Tibial nerve (tissue), 4 donors: Measurements from ENCODE around the gene PIEZO2. TPM values are rescaled to one million over a fixed set of nuclear protein-coding genes. Genes with fewer than 3 reads are reported as not detected.

ENCODE experiments used
- DNase-seq, 2 donors: peaks; one replicate each; pipeline ENCODE4 v3.0.0-alpha.2; 2019; ENCODE audit warnings: low spot score in 2 of 2
- H3K27ac ChIP-seq, 4 donors: fragments of 200-600 bp; sonication (generic) in 3 of 4; one replicate each; pipeline ENCODE4 v1.5.1; 2017 to 2019; ENCODE audit warnings: mild to moderate bottlenecking in 1 of 4
- H3K27me3 ChIP-seq, 2 donors: fragments of 200-600 bp; sonication (generic) in 1 of 2; one replicate each; pipeline versions ENCODE4 v1.5.1 to v1.6.0; 2017 to 2019
- H3K36me3 ChIP-seq, 3 donors: fragments of 200-600 bp; sonication (generic); one replicate each; pipeline ENCODE4 v1.5.1; 2018 to 2019
- H3K4me1 ChIP-seq, 4 donors: fragments of 200-600 bp; sonication (generic) in 3 of 4; one replicate each; pipeline ENCODE4 v1.5.1; 2017 to 2019
- H3K4me3 ChIP-seq, 4 donors: fragments of 200-600 bp; sonication (generic) in 3 of 4; one replicate each; pipeline ENCODE4 v1.5.1; 2017 to 2019; ENCODE audit warnings: mild to moderate bottlenecking in 1 of 4, moderate library complexity in 1 of 4
- H3K9me3 ChIP-seq, 4 donors: fragments of 200-600 bp; sonication (generic) in 3 of 4; one replicate each; pipeline ENCODE4 v1.5.1; 2017 to 2019
- CTCF ChIP-seq, 5 experiments: fragments of 200-600 bp in 3 of 5; fragments of 450-650 bp in 2 of 5; sonication (generic) in 3 of 5; IDR thresholded peaks; one replicate each; pipeline ENCODE4 v1.5.1; 2016 to 2019; ENCODE audit warnings: antibody characterized with exemption in 5 of 5, mild to moderate bottlenecking in 3 of 5, moderate library complexity in 2 of 5
- EP300 ChIP-seq, 2 donors: sonication (generic); formaldehyde crosslinking; IDR thresholded peaks; one replicate each; pipeline ENCODE4 v1.6.1; 2017; ENCODE audit warnings: antibody characterized with exemption in 2 of 2, mild to moderate bottlenecking in 1 of 2
- POLR2A ChIP-seq, 2 donors: fragments of 450-650 bp; IDR thresholded peaks; one replicate each; pipeline ENCODE4 v1.6.1; 2017; ENCODE audit warnings: antibody characterized with exemption in 2 of 2, mild to moderate bottlenecking in 2 of 2, moderate library complexity in 2 of 2
- WGBS, 2 donors: methylation state at CpG; one replicate each; pipeline ENCODE4 v1.1.5; 2018; 5-methylcytosine and 5-hydroxymethylcytosine counted together
- total RNA-seq, 4 donors: library from RNA; depleted of rRNA; stranded (reverse); fragments of >200 nt; gene quantifications; one replicate each; pipeline ENCODE4 v1.1.0, GENCODE V29; 2016

The PIEZO2 gene
- total RNA-seq, 4 donors from 2014 or later, result 17.0 to 27.7 (median 22.3) TPM

- H3K4me1 ChIP-seq, result peaks cover 0 to 23% (median 6%) of the 10 kb centered on the region in 4 donors
- H3K9me3 ChIP-seq, result no peaks in the 10 kb centered on the region
- 89 to 93% methylated on average over 2 of the region's 2 CpGs for WGBS, 2 donors
Measured at GRCh38 chr18:11035376-11035775, 114.0 kb downstream of the PIEZO2 start.

GRCh38 chr18:11034884-11035283, 114.5 kb downstream of the PIEZO2 start:
- 62 to 74% methylated on average over 4 of the region's 4 CpGs for WGBS, 2 donors
- no peaks in the 10 kb centered on the region for H3K27me3 ChIP-seq
- peaks cover 0 to 20% (median 3%) of the 10 kb centered on the region in 4 donors for H3K4me1 ChIP-seq
- no peaks in the 10 kb centered on the region for H3K9me3 ChIP-seq
- H3K4me3 ChIP-seq, result no peak overlapping the region
- TF ChIP-seq EP300 (IDR thresholded peaks at IDR 0.05), result no peak
- H3K27ac ChIP-seq, result no peak overlapping the region
- no peak for DNase-seq
- H3K36me3 ChIP-seq, result no peaks in the 10 kb centered on the region

More at GRCh38 chr18:11035376-11035775, 114.0 kb downstream of the PIEZO2 start:
- H3K36me3 ChIP-seq, result no peaks in the 10 kb centered on the region
- no peak overlapping the region for H3K4me3 ChIP-seq
- TF ChIP-seq POLR2A (IDR thresholded peaks at IDR 0.05) (no peak), EP300 (IDR thresholded peaks at IDR 0.05) (no peak), CTCF (IDR thresholded peaks at IDR 0.05) (no peak)
- H3K27me3 ChIP-seq, result no peaks in the 10 kb centered on the region
- no peak overlapping the region for H3K27ac ChIP-seq
- no peak for DNase-seq

- 92 to 93% methylated on average over 8 of the region's 8 CpGs for WGBS, 2 donors
- no peak for DNase-seq
- H3K4me1 ChIP-seq, result peaks cover 0 to 20% (median 2%) of the 10 kb centered on the region in 4 donors
- TF ChIP-seq POLR2A (IDR thresholded peaks at IDR 0.05), result no peak
- TF ChIP-seq EP300 (IDR thresholded peaks at IDR 0.05), result no peak
- TF ChIP-seq CTCF (IDR thresholded peaks at IDR 0.05), result no peak
- no peak overlapping the region for H3K4me3 ChIP-seq
- no peaks in the 10 kb centered on the region for H3K36me3 ChIP-seq
- peaks cover 0 to 5% (median 0%) of the 10 kb centered on the region in 4 donors for H3K9me3 ChIP-seq
- no peak overlapping the region for H3K27ac ChIP-seq
- no peaks in the 10 kb centered on the region for H3K27me3 ChIP-seq
Measured at GRCh38 chr18:11033503-11033902, 115.9 kb downstream of the PIEZO2 start.

GRCh38 chr18:11031966-11032365, 117.4 kb downstream of the PIEZO2 start:
- H3K4me1 ChIP-seq, result peaks cover 0 to 18% (median 0%) of the 10 kb centered on the region in 4 donors
- peaks cover 0 to 5% (median 0%) of the 10 kb centered on the region in 4 donors for H3K9me3 ChIP-seq
- H3K27me3 ChIP-seq, result no peaks in the 10 kb centered on the region
- no peaks in the 10 kb centered on the region for H3K36me3 ChIP-seq
- TF ChIP-seq CTCF (IDR thresholded peaks at IDR 0.05), result no peak
- no peak for TF ChIP-seq EP300 (IDR thresholded peaks at IDR 0.05)
- TF ChIP-seq POLR2A (IDR thresholded peaks at IDR 0.05), result no peak
- DNase-seq, result no peak
- WGBS, 2 donors, result 89 to 95% methylated on average over 5 of the region's 5 CpGs
- no peak overlapping the region for H3K27ac ChIP-seq
- H3K4me3 ChIP-seq, result no peak overlapping the region

GRCh38 chr18:11029021-11029420, 120.3 kb downstream of the PIEZO2 start:
- Histone ChIP-seq H3K9me3 (peaks cover 0 to 5% (median 0%) of the 10 kb centered on the region in 4 donors), H3K4me1 (no peaks in the 10 kb centered on the region), H3K4me3 (no peak overlapping the region), H3K27ac (no peak overlapping the region), H3K27me3 (no peaks in the 10 kb centered on the region), H3K36me3 (no peaks in the 10 kb centered on the region)
- no peak for TF ChIP-seq POLR2A (IDR thresholded peaks at IDR 0.05)
- TF ChIP-seq EP300 (IDR thresholded peaks at IDR 0.05), result no peak
- no peak for TF ChIP-seq CTCF (IDR thresholded peaks at IDR 0.05)
- 87 to 91% methylated on average over 6 of the region's 6 CpGs for WGBS, 2 donors
- no peak for DNase-seq

GRCh38 chr18:11027862-11028261, 121.5 kb downstream of the PIEZO2 start:
- H3K36me3 ChIP-seq, result no peaks in the 10 kb centered on the region
- no peaks in the 10 kb centered on the region for H3K4me1 ChIP-seq
- no peaks in the 10 kb centered on the region for H3K27me3 ChIP-seq
- no peak overlapping the region for H3K27ac ChIP-seq
- H3K4me3 ChIP-seq, result no peak overlapping the region
- no peak for TF ChIP-seq EP300 (IDR thresholded peaks at IDR 0.05)
- TF ChIP-seq CTCF (IDR thresholded peaks at IDR 0.05), result no peak
- no peak for TF ChIP-seq POLR2A (IDR thresholded peaks at IDR 0.05)
- H3K9me3 ChIP-seq, result peaks cover 0 to 5% (median 0%) of the 10 kb centered on the region in 4 donors
- no peak for DNase-seq
- 69 to 81% methylated on average over 4 of the region's 4 CpGs for WGBS, 2 donors
